NCI-H1436 treated with DMSO at 0.1 percent for 48 hours (cell line): ENCODE measurements around the gene SETBP1.
"Not testable (repeated sequence)": the region's sequence is repeated elsewhere in the genome, so short reads cannot be mapped to it uniquely, and the experiment has no call there.

Experiments
- DNase-seq: peaks from one replicate; lab custom pipeline; 2025; lab: John Stamatoyannopoulos, UW

Gene SETBP1

DNA sequence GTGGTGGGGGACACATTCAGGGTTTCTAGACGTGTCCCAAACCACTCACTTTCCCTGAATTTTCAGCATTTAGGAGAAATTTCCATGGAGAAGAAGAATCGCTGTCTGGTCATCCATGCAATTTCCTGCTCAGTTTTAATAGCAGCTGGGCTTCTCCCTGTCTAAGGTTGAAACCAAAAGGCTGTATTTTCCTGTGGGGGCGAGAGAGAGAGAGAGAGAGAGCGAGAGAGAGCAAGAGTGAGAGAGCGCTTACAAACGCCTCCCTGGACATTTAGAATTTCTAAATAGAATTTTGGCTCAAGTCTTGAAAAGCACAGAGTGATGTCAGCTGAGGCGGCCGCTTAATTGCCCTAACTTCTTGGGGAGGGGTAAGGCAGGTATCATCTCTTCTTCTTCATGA is 110.8 kb downstream of the SETBP1 start:
- DNase-seq, result no peak

DNA sequence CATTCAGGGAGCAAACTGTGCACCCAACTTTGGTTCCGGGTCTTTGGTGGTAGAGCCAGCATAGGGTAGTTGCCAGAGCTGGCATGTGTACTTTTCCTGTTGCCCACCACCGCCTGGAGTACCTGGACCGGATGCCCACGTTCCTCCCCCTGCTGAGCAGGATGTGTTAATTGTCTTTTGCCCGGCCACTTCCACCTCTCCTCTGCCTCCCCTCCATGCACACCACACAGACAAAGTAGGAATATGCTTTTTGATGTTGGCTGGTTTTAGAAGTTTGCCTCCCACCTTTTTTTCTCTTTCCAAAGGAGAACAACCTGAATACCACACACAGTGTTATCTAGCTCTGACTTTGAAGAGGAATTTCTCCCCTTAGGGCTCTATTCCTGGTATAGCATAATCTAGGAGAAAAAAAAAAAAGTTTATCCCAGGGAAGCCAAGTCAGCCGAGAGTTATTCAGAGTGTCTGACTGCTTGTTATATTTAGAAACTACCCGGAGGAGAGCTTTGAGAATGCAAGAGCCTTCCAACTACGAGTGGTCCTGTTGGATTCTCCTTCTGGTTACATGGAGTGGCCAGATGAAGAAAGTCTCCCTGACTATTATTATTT is 111.9 kb downstream of the SETBP1 start:
- DNase-seq, result no peak

DNA sequence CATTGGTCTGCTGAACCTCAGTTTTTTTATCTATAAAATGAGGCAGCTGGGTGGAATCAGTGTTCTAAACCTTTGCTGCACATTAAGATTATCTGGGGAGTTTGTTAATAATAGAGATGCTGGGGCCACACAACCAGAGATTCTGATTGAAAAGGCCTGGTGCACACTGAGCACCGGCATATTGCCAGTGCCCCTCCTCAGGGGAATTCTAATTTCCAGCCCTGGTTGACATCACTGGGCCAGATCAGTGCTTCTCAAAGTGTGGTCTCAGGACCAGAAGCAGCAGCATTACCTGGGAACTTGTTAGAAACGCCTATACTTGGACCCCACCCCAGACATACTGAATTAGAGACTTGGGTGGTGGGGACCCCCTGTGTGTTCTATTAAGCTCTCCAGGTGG is 112.5 kb downstream of the SETBP1 start:
- no peak for DNase-seq

DNA sequence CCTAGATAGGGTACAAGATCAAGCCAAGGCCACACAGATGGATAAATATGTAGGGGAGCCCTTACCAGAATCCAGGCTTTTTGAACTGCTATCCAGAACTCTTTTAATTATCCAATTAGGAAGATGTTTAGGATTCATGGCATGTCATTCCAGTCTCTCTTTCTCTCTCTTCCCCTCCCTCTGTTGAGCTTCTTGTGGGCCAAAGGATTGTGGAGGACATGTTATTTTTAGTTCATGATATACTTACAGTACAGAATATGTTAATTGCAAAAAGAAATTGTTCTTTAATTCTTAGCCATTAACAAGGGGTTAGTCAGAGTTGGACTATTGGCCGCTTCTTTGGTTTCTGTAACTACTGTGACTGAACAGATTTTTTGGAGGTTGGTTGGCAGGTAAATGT is 113.0 kb downstream of the SETBP1 start:
- no peak for DNase-seq

DNA sequence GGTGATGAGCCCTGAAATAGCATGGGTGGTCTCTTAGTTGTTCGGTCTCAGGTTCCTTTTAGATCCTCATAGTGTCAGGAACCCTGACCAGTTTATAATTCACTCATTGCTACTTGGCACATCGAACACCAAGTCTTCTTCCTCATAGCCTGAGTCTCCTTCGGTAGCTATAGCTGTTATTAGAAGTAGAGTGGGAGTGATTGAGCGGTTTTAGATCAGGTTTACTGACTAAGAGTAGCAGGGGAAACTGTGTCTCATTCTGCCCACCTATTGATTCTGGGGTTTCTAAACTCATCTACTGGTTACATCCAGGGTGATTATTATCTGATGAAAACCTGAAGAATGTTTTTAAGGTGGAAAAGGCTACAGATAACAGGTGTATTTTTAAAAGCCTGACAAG is 114.6 kb downstream of the SETBP1 start:
- DNase-seq, result no peak

DNA sequence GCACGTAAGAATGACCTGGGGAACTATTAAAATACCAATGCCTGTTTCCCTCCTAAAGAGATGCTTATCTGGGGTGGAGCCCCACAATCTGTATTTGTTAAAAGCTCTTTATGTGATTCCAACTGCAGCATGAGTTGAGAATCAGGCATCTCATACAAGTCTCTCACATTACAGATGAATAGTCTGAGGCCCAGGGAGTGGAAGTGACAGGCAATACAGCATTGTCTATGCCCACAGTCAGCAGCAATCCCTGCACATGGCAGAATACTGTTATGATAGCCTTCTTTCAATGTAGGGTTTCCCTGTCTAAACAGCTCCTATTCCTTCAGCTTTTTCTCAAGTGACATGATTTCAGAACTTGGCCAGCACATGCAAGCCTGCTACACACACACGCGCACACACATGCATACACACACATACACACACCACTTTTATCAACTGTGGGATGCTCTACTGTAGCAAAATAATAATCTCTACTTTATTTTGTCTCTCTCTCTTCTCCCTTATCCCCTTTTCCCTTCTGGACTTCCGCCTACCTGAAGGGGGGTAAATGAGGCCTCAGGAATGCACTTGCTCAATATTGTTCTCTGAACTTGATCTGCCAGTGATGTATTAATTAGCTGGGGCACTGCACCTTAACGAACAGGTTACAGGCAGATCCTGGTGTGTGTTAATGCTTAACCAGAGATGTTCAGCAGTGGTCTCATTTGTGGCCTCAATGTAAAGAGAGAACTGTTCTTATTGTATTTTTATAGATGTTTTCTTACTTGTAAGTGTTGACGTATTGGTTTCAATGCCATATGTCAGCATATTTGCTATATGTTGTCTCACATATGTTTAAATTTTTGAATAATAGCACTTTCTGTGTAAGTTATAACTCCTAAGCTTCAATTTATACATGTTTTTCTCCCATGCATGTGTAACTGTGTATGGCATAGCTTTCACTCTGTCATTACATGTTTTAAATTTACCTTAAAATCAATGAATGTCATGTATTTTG is 116.0 kb downstream of the SETBP1 start:
- DNase-seq, result no peak

DNA sequence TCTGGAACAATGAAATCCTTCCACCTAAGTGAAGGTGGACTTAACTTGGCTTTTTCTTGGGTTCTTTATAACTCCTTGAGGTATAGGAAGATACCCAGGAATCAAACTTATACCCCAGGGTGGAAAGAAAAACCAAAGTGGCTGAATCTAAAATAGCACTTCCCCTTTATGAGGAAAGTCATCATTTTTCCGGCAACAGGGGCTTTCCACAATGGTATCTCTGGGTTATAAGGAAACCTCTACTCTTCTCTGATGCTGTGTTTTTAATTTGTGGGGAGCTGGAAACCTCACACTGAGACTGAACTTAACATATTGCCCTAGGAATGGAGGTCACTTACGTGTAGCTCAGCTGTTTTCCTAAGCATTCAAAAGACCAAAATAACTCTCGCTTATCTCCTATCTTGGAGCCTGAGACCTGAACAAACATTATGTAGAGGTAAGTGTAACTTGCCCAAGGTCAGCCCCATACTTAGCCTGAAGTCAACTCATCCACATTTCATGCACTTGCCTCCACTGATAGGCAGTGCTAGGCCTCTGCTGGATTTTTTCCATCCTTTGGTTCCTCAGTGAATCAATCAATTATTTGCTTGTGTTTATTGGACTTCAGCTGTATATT is 117.9 kb downstream of the SETBP1 start:
- DNase-seq, result no peak

DNA sequence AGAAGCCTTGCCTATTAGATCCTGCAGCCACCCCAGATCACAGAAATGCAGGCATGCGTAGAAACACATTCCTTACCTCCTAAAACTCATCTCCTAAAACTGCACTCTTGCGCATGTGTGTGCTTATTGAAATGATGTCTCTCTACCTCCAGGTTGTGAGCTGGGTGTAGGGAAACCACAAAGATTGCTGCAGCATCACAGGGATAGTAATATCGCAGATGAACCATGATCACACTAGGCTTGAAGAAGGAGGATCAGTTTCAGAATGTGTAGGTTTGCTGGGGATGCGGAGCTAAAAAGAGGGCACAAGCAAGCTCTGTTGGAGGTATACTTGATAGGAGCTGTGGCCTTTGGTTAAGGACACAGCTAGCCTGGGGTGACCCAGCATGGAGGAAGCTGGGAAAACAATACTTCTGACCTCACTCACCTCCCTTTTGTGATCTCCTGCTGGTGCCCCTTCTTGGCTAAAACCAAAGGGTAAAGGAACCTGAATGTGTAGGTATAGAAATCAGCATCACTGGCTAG is 118.8 kb downstream of the SETBP1 start:
- DNase-seq, result no peak

DNA sequence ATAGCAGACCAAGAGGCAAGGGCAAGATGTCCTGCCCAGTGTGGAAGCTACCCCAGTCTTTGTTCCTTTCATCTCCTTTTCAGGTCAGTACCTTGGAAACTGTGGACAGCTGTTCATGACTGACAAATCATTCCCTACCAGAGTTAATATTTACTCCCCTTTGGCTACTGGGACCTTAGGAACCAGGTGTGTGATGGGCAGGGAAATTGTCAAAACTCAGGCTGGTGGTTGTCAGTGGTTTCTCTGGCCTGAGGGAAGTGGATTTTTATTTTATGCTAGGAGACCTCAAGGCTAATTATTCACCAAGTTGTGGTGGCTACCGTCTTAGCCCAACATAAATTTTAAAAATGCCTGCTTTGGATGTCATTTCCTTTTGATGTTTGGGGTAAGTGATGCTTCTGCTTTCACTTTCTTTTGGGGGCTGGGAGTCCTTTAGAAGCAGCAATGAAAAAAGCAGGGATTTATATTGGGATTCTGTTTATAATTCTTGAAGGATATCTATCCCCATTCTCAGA is 119.3 kb downstream of the SETBP1 start:
- no peak for DNase-seq

DNA sequence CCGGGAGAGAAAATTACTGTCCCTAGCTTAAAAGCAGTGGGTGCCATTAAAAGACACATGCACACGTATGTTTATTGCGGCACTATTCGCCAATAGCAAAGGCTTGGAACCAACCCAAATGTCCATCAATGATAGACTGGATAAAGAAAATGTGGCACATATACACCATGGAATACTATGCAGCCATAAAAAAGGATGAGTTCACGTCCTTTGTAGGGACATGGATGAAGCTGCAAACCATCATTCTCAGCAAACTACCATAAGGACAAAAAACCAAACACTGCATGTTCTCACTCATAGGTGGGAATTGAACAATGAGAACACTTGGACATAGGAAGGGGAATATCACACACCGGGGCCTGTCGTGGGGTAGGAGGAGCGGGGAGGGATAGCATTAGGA is 120.1 kb downstream of the SETBP1 start:
- not testable (repeated sequence) for DNase-seq

DNA sequence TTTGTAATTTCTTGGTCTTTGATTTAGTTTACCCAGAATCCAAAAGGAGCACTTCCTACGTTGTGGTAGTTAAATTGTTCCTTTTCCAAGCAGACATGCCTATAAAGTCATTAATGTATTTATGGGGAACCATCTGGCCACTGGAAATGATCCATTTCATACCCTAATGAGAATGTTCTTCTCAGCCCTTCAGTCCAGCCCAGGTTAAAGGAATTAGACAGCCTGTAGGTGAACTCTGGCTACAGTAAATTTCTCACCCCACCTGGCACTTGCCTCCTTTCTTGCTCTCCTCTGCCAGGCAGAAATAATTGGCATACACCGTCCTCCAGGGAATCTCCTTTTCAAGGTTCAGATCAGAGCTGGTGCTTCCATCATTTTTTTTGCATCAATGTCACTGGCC is 121.1 kb downstream of the SETBP1 start:
- no peak for DNase-seq

DNA sequence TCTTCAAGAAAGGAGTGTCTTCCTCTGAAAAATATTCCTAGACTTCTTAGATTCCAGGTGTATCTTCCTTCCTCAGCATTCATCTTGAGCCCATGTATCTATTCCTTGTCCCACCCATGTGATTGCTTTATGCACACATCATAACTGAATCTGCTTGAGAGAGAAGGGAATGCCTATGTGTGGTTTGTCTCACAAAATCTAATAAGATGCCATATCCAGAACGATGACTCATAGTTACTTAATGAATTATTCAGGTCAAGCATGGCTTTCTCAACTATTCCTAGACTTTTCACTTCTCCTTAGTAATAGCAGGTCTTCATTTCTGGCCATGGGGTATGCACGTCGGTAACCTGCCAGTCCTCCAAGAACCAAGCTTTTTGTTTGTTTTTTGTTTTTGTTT is 121.8 kb downstream of the SETBP1 start:
- DNase-seq, result no peak

DNA sequence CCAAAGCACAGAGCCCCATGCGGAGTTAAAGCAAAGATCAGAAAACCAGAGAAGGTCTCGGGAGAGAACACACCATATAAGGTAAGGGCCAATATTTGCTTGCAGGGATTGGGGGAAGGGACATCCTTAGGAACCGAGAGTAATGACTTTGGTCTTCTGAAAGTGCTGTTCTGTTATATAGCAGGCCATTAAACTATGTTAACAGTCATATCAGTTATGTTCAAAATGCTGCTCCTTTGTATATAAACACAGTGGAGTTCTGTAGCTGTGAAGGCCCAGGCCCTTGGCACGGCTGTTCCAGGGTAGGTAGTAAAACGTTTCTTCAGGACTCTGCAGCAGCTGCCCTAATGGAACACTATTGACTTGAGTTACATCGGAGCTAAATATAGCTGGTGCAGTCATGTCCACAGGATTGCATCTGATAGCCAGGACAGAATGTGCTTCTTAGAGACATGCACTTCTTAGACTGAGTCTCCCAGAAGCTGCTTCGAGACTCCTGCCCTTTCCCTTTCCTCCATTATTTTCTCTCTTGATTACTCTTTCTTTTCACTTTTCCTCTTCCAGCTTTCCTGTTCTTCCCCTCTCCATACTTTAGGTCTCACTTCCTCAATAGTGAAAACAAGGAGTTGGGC is 122.4 kb downstream of the SETBP1 start:
- no peak for DNase-seq

DNA sequence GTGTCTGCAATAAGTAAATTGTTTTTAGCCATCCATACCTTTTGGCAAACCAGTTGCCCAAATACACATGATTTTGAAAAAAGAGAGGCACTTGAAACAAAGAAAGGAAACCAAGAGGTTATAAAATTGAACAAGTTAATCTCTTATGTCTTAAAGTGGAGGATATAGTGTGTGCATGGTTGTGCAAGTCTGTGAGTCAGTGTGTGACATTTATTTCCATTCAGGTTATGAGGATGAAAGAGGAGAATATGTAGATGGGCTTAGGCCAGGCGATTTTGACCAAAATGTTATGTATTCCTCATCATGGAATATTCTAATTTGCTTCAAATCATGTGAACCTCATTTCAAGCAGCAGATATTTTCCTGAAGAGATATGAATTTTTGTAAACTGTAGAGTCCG is 123.3 kb downstream of the SETBP1 start:
- DNase-seq, result no peak

DNA sequence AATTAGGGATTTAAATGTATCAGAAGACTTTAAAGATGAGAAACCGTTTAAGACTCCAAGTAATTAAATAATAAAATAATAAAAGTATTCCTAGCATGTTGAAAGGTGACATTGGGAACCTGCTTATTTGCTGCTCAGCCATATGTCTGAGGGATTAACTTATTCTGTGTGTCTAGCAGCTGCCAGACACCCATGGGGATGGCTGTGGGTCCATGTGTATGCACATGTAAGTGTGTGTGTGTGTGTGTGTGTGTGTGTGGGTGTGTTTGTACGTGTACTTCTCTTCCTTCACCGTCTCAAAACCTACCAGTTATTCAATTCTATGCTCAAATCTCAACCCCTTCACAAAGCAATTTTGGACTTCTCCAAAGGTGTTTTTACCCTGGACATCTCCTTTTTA is 124.5 kb downstream of the SETBP1 start:
- DNase-seq, result no peak

DNA sequence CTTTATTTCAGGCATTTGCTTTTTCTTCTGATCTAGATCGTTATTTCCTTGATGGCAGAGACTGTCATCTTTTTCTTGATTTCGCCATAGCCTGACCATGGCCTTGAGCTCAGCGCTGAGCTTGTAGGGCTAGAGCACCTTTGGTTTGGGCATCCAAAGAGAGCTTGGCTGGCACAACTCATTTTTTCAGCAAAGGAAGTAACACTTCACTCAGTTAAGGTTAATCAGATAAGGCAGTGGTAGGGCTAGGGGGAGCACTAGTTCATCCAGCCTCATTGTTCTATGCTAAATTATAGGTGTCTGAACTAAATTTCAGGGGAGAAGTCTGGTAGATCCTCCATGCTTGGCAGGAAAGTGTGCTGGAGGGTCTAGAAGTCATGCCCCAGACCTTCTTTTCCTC is 125.0 kb downstream of the SETBP1 start:
- no peak for DNase-seq

DNA sequence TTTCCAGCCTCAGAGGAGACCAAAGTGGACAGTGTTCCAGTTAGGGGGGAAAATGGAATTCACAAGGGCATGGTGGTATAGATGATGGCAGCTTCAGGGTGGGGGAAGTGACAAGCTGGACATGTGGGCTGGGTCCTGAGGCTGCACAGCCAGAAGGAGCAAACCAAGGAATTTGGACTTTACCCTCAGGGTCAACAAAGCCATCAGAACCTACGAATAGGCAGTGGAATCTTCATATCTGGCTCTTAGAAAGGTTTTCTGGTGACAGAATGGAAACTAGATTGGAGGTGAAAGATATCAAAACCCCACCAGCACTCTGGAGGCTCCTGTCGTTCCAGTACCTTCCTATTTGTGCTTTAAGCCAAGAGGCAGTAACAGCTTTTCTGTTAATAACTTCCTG is 127.1 kb downstream of the SETBP1 start:
- no peak for DNase-seq

DNA sequence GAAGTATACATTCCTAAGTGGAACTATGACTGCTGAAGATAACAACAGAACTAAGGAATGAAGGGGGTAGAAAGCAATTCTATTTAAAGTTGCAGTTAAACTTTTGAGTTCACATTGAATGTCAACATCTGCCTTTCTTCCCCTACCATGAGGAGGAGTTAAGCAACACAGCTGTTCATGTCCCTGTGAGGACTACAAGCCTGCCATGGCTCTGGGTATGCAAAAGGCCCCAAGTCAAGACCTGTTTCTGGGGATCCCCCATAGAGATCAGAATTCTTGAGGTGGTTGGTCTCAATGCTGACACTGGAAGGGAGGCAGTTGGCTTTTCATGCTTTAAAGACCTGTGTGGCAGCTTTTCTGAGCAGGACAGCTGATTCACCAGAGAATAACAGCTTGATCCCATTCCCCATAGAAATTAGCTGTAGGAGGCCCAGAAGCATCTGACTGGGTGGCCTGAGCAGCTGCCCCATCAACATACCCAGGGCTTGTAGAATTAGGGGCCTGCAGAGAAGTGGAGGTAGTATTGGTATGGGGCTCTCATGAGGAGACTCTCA is 131.0 kb downstream of the SETBP1 start:
- no peak for DNase-seq

DNA sequence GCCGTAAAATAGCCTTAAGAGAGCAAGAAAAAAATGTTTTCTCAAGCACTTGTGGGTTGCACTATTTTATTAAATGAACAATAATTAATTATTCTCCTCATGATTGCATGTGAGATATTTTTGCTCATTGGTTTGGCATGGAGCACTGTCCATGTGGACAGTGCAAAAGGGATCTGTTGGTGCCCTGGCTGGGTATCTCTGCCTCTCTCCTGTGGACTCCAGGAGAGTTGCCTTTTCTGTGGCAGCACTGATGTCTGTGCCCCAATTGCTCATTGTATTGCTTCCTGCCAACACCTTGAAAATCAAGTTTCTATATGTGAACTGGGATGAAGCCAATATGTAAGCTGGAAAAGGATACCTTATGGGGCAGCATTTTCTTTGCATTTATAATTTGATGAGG is 131.7 kb downstream of the SETBP1 start:
- DNase-seq, result no peak

DNA sequence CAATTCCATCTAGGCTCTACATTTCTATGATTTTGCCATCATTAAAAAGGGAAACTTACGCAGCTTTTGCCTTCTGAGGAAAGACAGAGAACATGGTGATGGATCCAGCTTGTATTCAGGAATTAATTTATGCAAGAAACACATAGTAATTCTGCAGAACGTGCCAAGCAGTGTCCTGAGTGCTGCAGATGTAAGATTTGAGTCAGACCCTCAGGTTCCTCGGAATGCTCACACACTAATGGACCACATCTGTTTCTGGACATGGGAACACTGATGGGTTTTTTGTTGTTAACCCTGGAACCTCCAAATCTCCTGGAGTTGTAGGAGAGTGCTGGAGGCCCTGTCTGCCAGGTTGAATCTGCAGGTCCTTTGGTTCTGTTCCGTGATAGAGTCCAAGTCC is 132.9 kb downstream of the SETBP1 start:
- no peak for DNase-seq

DNA sequence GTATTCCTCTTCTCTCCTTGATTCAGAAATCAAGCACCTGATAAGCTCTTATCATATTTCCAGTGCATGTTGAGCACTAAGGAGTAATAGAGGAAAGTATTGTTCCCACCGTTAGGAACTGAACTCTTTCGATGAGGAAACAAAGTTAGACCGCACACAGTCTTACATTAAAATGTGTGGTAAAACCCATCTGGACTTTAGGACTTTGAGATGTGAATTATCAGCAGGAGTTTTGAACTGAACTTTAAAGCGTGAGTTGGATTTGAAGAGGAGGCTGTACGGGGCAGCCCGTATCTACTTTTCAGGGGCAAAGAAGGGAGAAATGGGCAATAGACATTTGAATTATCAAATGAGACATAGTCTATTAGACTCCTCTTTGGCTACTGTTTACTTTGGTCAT is 134.4 kb downstream of the SETBP1 start:
- DNase-seq, result no peak

DNA sequence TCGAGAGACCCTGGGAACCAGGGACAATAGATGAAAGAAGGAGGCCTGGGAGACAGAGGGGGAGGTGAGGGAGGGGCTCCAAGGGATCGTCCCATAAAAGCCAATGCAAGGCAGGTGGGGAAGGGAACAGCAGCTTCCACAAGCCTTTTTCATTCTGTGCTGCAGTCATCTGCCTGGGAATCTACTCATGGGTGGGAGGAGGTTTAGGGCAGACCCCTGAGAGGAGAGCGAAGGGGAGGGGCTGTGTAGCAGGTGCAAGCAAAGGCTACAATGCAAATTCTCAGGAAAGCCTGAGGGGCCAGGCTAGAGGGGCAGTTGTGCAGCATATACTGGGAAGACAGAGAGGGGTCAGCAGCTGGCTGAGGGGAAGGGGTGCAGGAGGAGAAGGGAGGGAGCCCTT is 135.4 kb downstream of the SETBP1 start:
- DNase-seq, result no peak
